Measurements from ENCODE around the gene FBXO41. TPM values are rescaled to one million over a fixed set of nuclear protein-coding genes. Genes with fewer than 3 reads are reported as not detected.

The FBXO41 gene
- total RNA-seq, 1 experiment from 2014 or later, result 4.4 TPM

- Mint-ChIP-seq H3K27ac (ENCODE audit: low read depth, unreplicated experiment) (peak overlapping the region; percentile 31), H3K27me3 (ENCODE audit: insufficient read depth, unreplicated experiment) (peaks cover 26% of the 10 kb centered on the region), H3K36me3 (ENCODE audit: insufficient read depth, unreplicated experiment) (no peaks in the 10 kb centered on the region), H3K9me3 (ENCODE audit: unreplicated experiment) (no peaks in the 10 kb centered on the region), H3K4me1 (ENCODE audit: insufficient read depth, unreplicated experiment) (peaks cover 22% of the 10 kb centered on the region), H3K4me3 (ENCODE audit: unreplicated experiment) (peak overlapping the region; percentile 70)
- no peak for DNase-seq (ENCODE audit: unreplicated experiment)
- no peak for TF ChIP-seq CTCF (IDR thresholded peaks at IDR 0.05; ENCODE audit: unreplicated experiment)
- ChIA-PET POLR2A (interaction anchor here (0.6 to 1.5 kb wide), 4 partner anchors 8 to 93 kb away, joined by 3 to 5 read pairs (median 4); partner anchors contain the start of genes ALMS1, FBXO41 and PRADC1), CTCF (interaction anchor here (0.6 to 1.4 kb wide), 3 partner anchors 11 to 630 kb away, joined by 3 to 6 read pairs (median 3); no protein-coding TSS in a partner anchor)
- BruUV-seq (replicated peaks), result TSS peak; percentile 62
- intact Hi-C loops (cut with micrococcal nuclease), result loop anchor here (10.0 kb wide), 1 partner anchor 92 kb away; the partner anchor contains the start of gene ALMS1
These were observed 8.7 kb upstream of the FBXO41 start for GRCh38 chr2:73292906-73293533.

GRCh38 chr2:73292316-73292905 lies 8.1 kb upstream of the FBXO41 start:
- DNase-seq (ENCODE audit: unreplicated experiment), result no peak
- H3K27ac Mint-ChIP-seq (ENCODE audit: low read depth, unreplicated experiment), result no peak overlapping the region
- no TSS peak for BruUV-seq (replicated peaks)
- ChIA-PET CTCF (interaction anchor here (0.6 to 1.4 kb wide), 4 partner anchors 11 to 876 kb away, joined by 3 to 6 read pairs (median 3); no protein-coding TSS in a partner anchor), POLR2A (interaction anchor here (0.6 to 0.9 kb wide), 2 partner anchors 21 to 58 kb away, joined by 3 to 5 read pairs; partner anchors contain the start of gene CCT7)
- TF ChIP-seq CTCF (IDR thresholded peaks at IDR 0.05; ENCODE audit: unreplicated experiment), result no peak
- no peaks in the 10 kb centered on the region for H3K9me3 Mint-ChIP-seq (ENCODE audit: unreplicated experiment)
- no peaks in the 10 kb centered on the region for H3K36me3 Mint-ChIP-seq (ENCODE audit: insufficient read depth, unreplicated experiment)
- peaks cover 26% of the 10 kb centered on the region for H3K27me3 Mint-ChIP-seq (ENCODE audit: insufficient read depth, unreplicated experiment)
- intact Hi-C loops (cut with micrococcal nuclease), result loop anchor here (10.0 kb wide), 1 partner anchor 92 kb away; the partner anchor contains the start of gene ALMS1
- H3K4me1 Mint-ChIP-seq (ENCODE audit: insufficient read depth, unreplicated experiment), result peaks cover 21% of the 10 kb centered on the region
- H3K4me3 Mint-ChIP-seq (ENCODE audit: unreplicated experiment), result peak overlapping the region; percentile 70

GRCh38 chr2:73291461-73292315 lies 7.4 kb upstream of the FBXO41 start:
- Mint-ChIP-seq H3K9me3 (ENCODE audit: unreplicated experiment) (no peaks in the 10 kb centered on the region), H3K4me3 (ENCODE audit: unreplicated experiment) (peak overlapping the region; percentile 14), H3K27me3 (ENCODE audit: insufficient read depth, unreplicated experiment) (peaks cover 33% of the 10 kb centered on the region), H3K27ac (ENCODE audit: low read depth, unreplicated experiment) (no peak overlapping the region), H3K4me1 (ENCODE audit: insufficient read depth, unreplicated experiment) (peaks cover 15% of the 10 kb centered on the region), H3K36me3 (ENCODE audit: insufficient read depth, unreplicated experiment) (no peaks in the 10 kb centered on the region)
- no peak for TF ChIP-seq CTCF (IDR thresholded peaks at IDR 0.05; ENCODE audit: unreplicated experiment)
- POLR2A ChIA-PET, result interaction anchor here (0.6 to 1.0 kb wide), 3 partner anchors 9 to 57 kb away, joined by 3 to 5 read pairs (median 4); partner anchors contain the start of gene CCT7
- intact Hi-C loops (cut with micrococcal nuclease), result loop anchor here (10.0 kb wide), 1 partner anchor 93 kb away; the partner anchor contains the start of gene ALMS1
- CTCF ChIA-PET, result interaction anchor here (0.7 to 3.2 kb wide), 5 partner anchors 10 to 877 kb away, joined by 3 to 15 read pairs (median 6); no protein-coding TSS in a partner anchor
- no TSS peak for BruUV-seq (replicated peaks)
- DNase-seq (ENCODE audit: unreplicated experiment), result no peak

Data from MCF 10A (cell line).